ENCODE measurements around the gene TBC1D22A.

DNA sequence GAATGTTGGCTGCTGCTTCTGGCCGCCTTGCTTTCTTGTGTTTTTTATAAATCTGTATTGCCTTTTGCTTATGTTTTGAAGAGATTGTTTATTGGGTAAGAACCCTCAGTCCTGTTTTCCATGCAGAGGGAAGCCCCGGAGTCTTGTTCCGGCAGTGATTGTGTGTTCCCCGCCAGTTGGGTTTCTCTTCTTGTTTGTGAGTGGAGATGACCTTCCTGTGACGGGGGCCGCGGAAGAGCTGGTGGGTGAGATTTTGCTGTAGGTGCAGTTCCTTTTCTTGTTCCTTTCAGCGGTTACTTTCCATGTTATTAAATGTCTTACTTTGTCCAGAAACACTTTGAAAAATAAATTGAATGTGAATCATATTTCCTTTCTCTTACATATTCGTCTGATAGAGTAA lies 8.3 kb downstream of the TBC1D22A start:
- TF ChIP-seq, protein P1, sequence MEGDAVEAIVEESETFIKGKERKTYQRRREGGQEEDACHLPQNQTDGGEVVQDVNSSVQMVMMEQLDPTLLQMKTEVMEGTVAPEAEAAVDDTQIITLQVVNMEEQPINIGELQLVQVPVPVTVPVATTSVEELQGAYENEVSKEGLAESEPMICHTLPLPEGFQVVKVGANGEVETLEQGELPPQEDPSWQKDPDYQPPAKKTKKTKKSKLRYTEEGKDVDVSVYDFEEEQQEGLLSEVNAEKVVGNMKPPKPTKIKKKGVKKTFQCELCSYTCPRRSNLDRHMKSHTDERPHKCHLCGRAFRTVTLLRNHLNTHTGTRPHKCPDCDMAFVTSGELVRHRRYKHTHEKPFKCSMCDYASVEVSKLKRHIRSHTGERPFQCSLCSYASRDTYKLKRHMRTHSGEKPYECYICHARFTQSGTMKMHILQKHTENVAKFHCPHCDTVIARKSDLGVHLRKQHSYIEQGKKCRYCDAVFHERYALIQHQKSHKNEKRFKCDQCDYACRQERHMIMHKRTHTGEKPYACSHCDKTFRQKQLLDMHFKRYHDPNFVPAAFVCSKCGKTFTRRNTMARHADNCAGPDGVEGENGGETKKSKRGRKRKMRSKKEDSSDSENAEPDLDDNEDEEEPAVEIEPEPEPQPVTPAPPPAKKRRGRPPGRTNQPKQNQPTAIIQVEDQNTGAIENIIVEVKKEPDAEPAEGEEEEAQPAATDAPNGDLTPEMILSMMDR (IDR thresholded peaks at IDR 0.05), result no peak
- TF ChIP-seq POLR2A (IDR thresholded peaks at IDR 0.05), result no peak

Measured in Peyer's patch (tissue), 4 donors.